H9 (cell line): ENCODE measurements around the gene MR1. TPM values are rescaled to one million over a fixed set of nuclear protein-coding genes. Genes with fewer than 3 reads are reported as not detected.

Experiments used
- DNase-seq: peaks from one replicate; pipeline ENCODE4 v3.0.0-alpha.2; 2017
- H2AFZ ChIP-seq: one replicate; pipeline ENCODE4 v1.6.1; 2013; ENCODE audit warnings: mild to moderate bottlenecking, low read length, control low read depth, moderate library complexity
- H2AK5ac ChIP-seq: 2 replicates; pipeline ENCODE4 v1.6.1; 2013; ENCODE audit warnings: low read length, control low read depth, mixed read lengths; ENCODE audit not compliant: insufficient read length
- H2BK120ac ChIP-seq: one replicate; pipeline ENCODE4 v1.6.1; 2013; ENCODE audit warnings: low read depth, mild to moderate bottlenecking, low read length, control low read depth, inconsistent platforms; ENCODE audit not compliant: poor library complexity, severe bottlenecking
- H2BK12ac ChIP-seq: 2 replicates; pipeline ENCODE4 v1.6.1; 2013; ENCODE audit warnings: low read length, control low read depth, mixed read lengths, low read depth; ENCODE audit not compliant: insufficient read length
- H2BK15ac ChIP-seq: 2 replicates; pipeline ENCODE4 v1.6.1; 2013; ENCODE audit warnings: low read depth, low read length, control low read depth
- H2BK20ac ChIP-seq: one replicate; pipeline ENCODE4 v1.6.1; 2013; ENCODE audit warnings: low read depth, mild to moderate bottlenecking, low read length, control low read depth, inconsistent platforms; ENCODE audit not compliant: poor library complexity, severe bottlenecking
- H2BK5ac ChIP-seq: 2 replicates; pipeline ENCODE4 v1.6.1; 2013; ENCODE audit warnings: low read length, control low read depth, mixed read lengths; ENCODE audit not compliant: insufficient read length
- H3K14ac ChIP-seq: 2 replicates; pipeline ENCODE4 v1.6.1; 2013; ENCODE audit warnings: low read length, control low read depth; ENCODE audit not compliant: insufficient read depth
- H3K18ac ChIP-seq: 2 replicates; pipeline ENCODE4 v1.6.1; 2013; ENCODE audit warnings: low read depth, mild to moderate bottlenecking, mixed read lengths, low read length, control low read depth; ENCODE audit not compliant: insufficient read length
- H3K23ac ChIP-seq: 2 replicates; pipeline ENCODE4 v1.6.1; 2013; ENCODE audit warnings: low read length, control low read depth, mixed read lengths, low read depth; ENCODE audit not compliant: insufficient read length
- H3K23me2 ChIP-seq: 2 replicates; pipeline ENCODE4 v1.6.1; 2013; ENCODE audit warnings: low read depth, mild to moderate bottlenecking, mixed read lengths, low read length, control low read depth; ENCODE audit not compliant: insufficient read length, poor library complexity, severe bottlenecking
- H3K27ac ChIP-seq: 2 replicates; pipeline ENCODE4 v1.5.1; 2013; ENCODE audit warnings: low read length, control low read depth, mixed read lengths, low read depth; ENCODE audit not compliant: insufficient read length
- H3K27me3 ChIP-seq: 2 replicates; pipeline ENCODE4 v1.6.1; 2013; ENCODE audit warnings: low read length, control low read depth, inconsistent platforms; ENCODE audit not compliant: insufficient read depth
- H3K4ac ChIP-seq: 2 replicates; pipeline ENCODE4 v1.6.1; 2013; ENCODE audit warnings: low read depth, mild to moderate bottlenecking, control low read depth, inconsistent platforms, low read length, moderate library complexity
- H3K4me1 ChIP-seq: 2 replicates; pipeline ENCODE4 v1.6.1; 2013; ENCODE audit warnings: low read length, control low read depth, inconsistent platforms; ENCODE audit not compliant: insufficient read depth
- H3K4me2 ChIP-seq: 2 replicates; pipeline ENCODE4 v1.6.1; 2013; ENCODE audit warnings: low read length, control low read depth, mixed read lengths; ENCODE audit not compliant: insufficient read length, insufficient read depth
- H3K56ac ChIP-seq: 2 replicates; pipeline ENCODE4 v1.6.1; 2013; ENCODE audit warnings: low read depth, mild to moderate bottlenecking, mixed read lengths, low read length, control low read depth; ENCODE audit not compliant: insufficient read length
- H3K79me1 ChIP-seq: 2 replicates; pipeline ENCODE4 v1.6.1; 2013; ENCODE audit warnings: low read depth, mild to moderate bottlenecking, moderate library complexity, low read length, control low read depth, inconsistent platforms; ENCODE audit not compliant: insufficient read depth, poor library complexity, severe bottlenecking
- H3K79me2 ChIP-seq: 2 replicates; pipeline ENCODE4 v1.6.1; 2013; ENCODE audit warnings: low read length, control low read depth, inconsistent platforms; ENCODE audit not compliant: insufficient read depth
- H3K9ac ChIP-seq: 2 replicates; pipeline ENCODE4 v1.6.1; 2013; ENCODE audit warnings: low read length, control low read depth, mixed read lengths; ENCODE audit not compliant: insufficient read length; ENCODE audit errors: extremely low read depth
- H3K9me3 ChIP-seq: one replicate; pipeline ENCODE4 v1.6.1; 2013; ENCODE audit warnings: low read depth, low read length, inconsistent platforms; ENCODE audit not compliant: control insufficient read depth
- H3T11ph ChIP-seq: one replicate; pipeline ENCODE4 v1.6.1; 2013; ENCODE audit warnings: mild to moderate bottlenecking, low read length, control low read depth, inconsistent platforms
- H4K20me1 ChIP-seq: one replicate; pipeline ENCODE4 v1.6.1; 2013; ENCODE audit not compliant: control insufficient read depth, insufficient read length, insufficient read depth
- H4K5ac ChIP-seq: 2 replicates; pipeline ENCODE4 v1.6.1; 2013; ENCODE audit warnings: low read depth, mild to moderate bottlenecking, mixed read lengths, low read length, control low read depth; ENCODE audit not compliant: insufficient read length
- H4K8ac ChIP-seq: replicated peaks from 2 replicates; pipeline ENCODE4 v1.6.1; 2013; ENCODE audit warnings: low read length, control low read depth, mixed read lengths, low read depth; ENCODE audit not compliant: insufficient read length
- H4K91ac ChIP-seq: 2 replicates; pipeline ENCODE4 v1.6.1; 2013; ENCODE audit warnings: low read depth, mild to moderate bottlenecking, moderate library complexity, mixed read lengths, low read length, control low read depth; ENCODE audit not compliant: insufficient read length
- H3K27ac Mint-ChIP-seq, 3 experiments: 2 replicates in 2 of 3; 3 replicates in 1 of 3; pipeline ENCODE4 v1.8.0; 2020 to 2021; ENCODE audit warnings: mixed read lengths in 3 of 3, mild to moderate bottlenecking in 1 of 3, moderate library complexity in 1 of 3
- H3K27me3 Mint-ChIP-seq: 2 replicates; pipeline ENCODE4 v1.8.0; 2021; ENCODE audit warnings: low read depth, mild to moderate bottlenecking, moderate library complexity, mixed read lengths
- H3K36me3 Mint-ChIP-seq, 3 experiments: 2 replicates in 2 of 3; 3 replicates in 1 of 3; pipeline ENCODE4 v1.8.0; 2020 to 2021; ENCODE audit warnings: low read depth in 3 of 3, mixed read lengths in 3 of 3; ENCODE audit not compliant: insufficient read depth in 1 of 3
- H3K4me1 Mint-ChIP-seq, 2 experiments: 2 replicates each; pipeline ENCODE4 v1.8.0; 2020; ENCODE audit warnings: mixed read lengths in 2 of 2
- H3K4me3 Mint-ChIP-seq, 2 experiments: 2 replicates in 1 of 2; 3 replicates in 1 of 2; pipeline ENCODE4 v1.8.0; 2020 to 2021; ENCODE audit warnings: mild to moderate bottlenecking in 2 of 2, mixed read lengths in 2 of 2, moderate library complexity in 1 of 2
- H3K9me3 Mint-ChIP-seq, 2 experiments: 2 replicates in 1 of 2; 3 replicates in 1 of 2; pipeline ENCODE4 v1.8.0; 2020; ENCODE audit warnings: mild to moderate bottlenecking in 2 of 2, mixed read lengths in 2 of 2, moderate library complexity in 1 of 2
- CTCF ChIP-seq: fragments of 200-600 bp; sonication (generic); conservative IDR thresholded peaks from 3 replicates; pipeline ENCODE4 v1.8.0; 2021; ENCODE audit warnings: antibody characterized with exemption, mild to moderate bottlenecking
- WGBS: extraction: QIAGEN DNeasy Blood & Tissue Kit; methylation state at CpG from one replicate; pipeline ENCODE4 v1.1.7; 2013; ENCODE audit warnings: missing lambda C conversion rate, low lambda C conversion rate, mixed read lengths; ENCODE audit not compliant: insufficient read length; ENCODE audit errors: extremely low coverage; 5-methylcytosine and 5-hydroxymethylcytosine counted together
- total RNA-seq: library from RNA; stranded (reverse); gene quantifications from 2 replicates; pipeline ENCODE4 v1.2.1, GENCODE V29; 2021

The MR1 gene
- total RNA-seq, 1 experiment from 2014 or later = 0.02 TPM

- H3K4ac ChIP-seq = no peak overlapping the region
- H3K9ac ChIP-seq = no peak overlapping the region
- no peak overlapping the region for H4K5ac ChIP-seq
- no peak overlapping the region; a peak in 1 of 5 replicates for H3K4me3 Mint-ChIP-seq
- no peak overlapping the region for H2AFZ ChIP-seq
- no peak overlapping the region for H2BK20ac ChIP-seq
- H3K9me3 Mint-ChIP-seq = peaks cover 0 to 2% of the 10 kb centered on the region in 2 experiments; a peak in 1 of 5 replicates
- H3K23ac ChIP-seq = no peak overlapping the region
- no peak overlapping the region for H4K8ac ChIP-seq
- H2BK15ac ChIP-seq = no peak overlapping the region
- WGBS = no CpG with 5 or more reads among the region's 5 CpGs
- H4K20me1 ChIP-seq = peaks cover 2% of the 10 kb centered on the region
- DNase-seq = no peak
- no peaks in the 10 kb centered on the region for H3K9me3 ChIP-seq
- H4K91ac ChIP-seq = no peak overlapping the region
- H2BK120ac ChIP-seq = no peak overlapping the region
- H2BK5ac ChIP-seq = no peak overlapping the region
- H3K14ac ChIP-seq = no peak overlapping the region
- no peak overlapping the region for H2AK5ac ChIP-seq
- peaks cover 9% of the 10 kb centered on the region for H3K27me3 ChIP-seq
- H3K18ac ChIP-seq = no peak overlapping the region
- peaks cover 0 to 2% (median 2%) of the 10 kb centered on the region in 3 experiments; a peak in 3 of 7 replicates for H3K36me3 Mint-ChIP-seq
- peaks cover 14% of the 10 kb centered on the region for H3K23me2 ChIP-seq
- 0 out of 2 replicates have a peak, but pooled peaks cover 3% of the 10 kb centered on the region for H3K4me1 ChIP-seq
- no peak overlapping the region for H2BK12ac ChIP-seq
- H3K4me2 ChIP-seq = no peak overlapping the region
- no peak for TF ChIP-seq CTCF
- H3K27ac ChIP-seq = no peak overlapping the region
- H3K56ac ChIP-seq = no peak overlapping the region
- no peak overlapping the region for H3K27ac Mint-ChIP-seq
- H3K4me1 Mint-ChIP-seq = peaks cover 26 to 27% of the 10 kb centered on the region in 2 experiments
- peaks cover 37% of the 10 kb centered on the region for H3K27me3 Mint-ChIP-seq
- no peaks in the 10 kb centered on the region for H3K79me2 ChIP-seq
- H3K79me1 ChIP-seq = no peaks in the 10 kb centered on the region
- no peak overlapping the region for H3T11ph ChIP-seq
These were observed 53.1 kb downstream of the MR1 start for GRCh38 chr1:181086926-181087325.
